Right lobe of liver (tissue), 6 donors: ENCODE measurements around the gene DAO. TPM values are rescaled to one million over a fixed set of nuclear protein-coding genes. Genes with fewer than 3 reads are reported as not detected.

ENCODE experiments used
- ATAC-seq, 4 donors: fragments of 200-7000 bp; cut with Tn5 transposase; one replicate each; pipeline ENCODE4 v1.9.1; 2020; ENCODE audit warnings: mild to moderate bottlenecking in 4 of 4, moderate library complexity in 4 of 4
- DNase-seq, 3 donors: peaks; one replicate each; pipeline ENCODE4 v3.0.0-alpha.2; 2020
- H3K27ac ChIP-seq, 3 donors: fragments of 200-600 bp; one replicate each; pipeline ENCODE4 v1.8.0; 2022
- H3K27me3 ChIP-seq, 2 donors: fragments of 200-600 bp; one replicate each; pipeline ENCODE4 v1.8.0; 2022
- H3K36me3 ChIP-seq, 4 donors: fragments of 200-600 bp; sonication (generic) in 1 of 4; one replicate each; pipeline versions ENCODE4 v1.5.1 to v1.8.0; 2017 to 2022; ENCODE audit warnings: control low read depth in 1 of 4
- H3K4me1 ChIP-seq, 4 donors: fragments of 200-600 bp; sonication (generic) in 1 of 4; one replicate each; pipeline versions ENCODE4 v1.5.1 to v1.8.0; 2017 to 2022; ENCODE audit warnings: control low read depth in 1 of 4
- H3K4me3 ChIP-seq, 3 donors: fragments of 200-600 bp; one replicate each; pipeline ENCODE4 v1.8.0; 2022
- H3K9me3 ChIP-seq, 4 donors: fragments of 200-600 bp; sonication (generic) in 1 of 4; one replicate each; pipeline versions ENCODE4 v1.5.1 to v1.8.0; 2017 to 2022; ENCODE audit warnings: control low read depth in 1 of 4
- POLR2A ChIP-seq: fragments of 450-650 bp; IDR thresholded peaks from one replicate; pipeline ENCODE4 v1.6.1; 2017; ENCODE audit warnings: antibody characterized with exemption, mild to moderate bottlenecking
- WGBS: methylation state at CpG from one replicate; pipeline ENCODE4 v1.1.6; 2018; ENCODE audit warnings: low coverage, low lambda C conversion rate; ENCODE audit not compliant: insufficient coverage; ENCODE audit errors: missing lambda C conversion rate; 5-methylcytosine and 5-hydroxymethylcytosine counted together
- intact Hi-C, 2 donors: fragments of 100-400 bp; cut with DNase I; formaldehyde crosslinking; loops; one replicate each; pipeline versions ENCODE4 v1.11.2 to v1.14.1; 2022
- total RNA-seq, 6 experiments: library from RNA; depleted of rRNA in 2 of 6; stranded (reverse); fragments of >200 nt in 2 of 6; fragmentation: NEBNext Ultra II Directional in 3 of 6; extraction: Animal tissue kit (Norgen Biotek cat#: 25700) in 3 of 6; gene quantifications; one replicate each; pipeline versions ENCODE4 v1.1.0 to v1.2.4, GENCODE V29; 2016 to 2023
- TF ChIP-seq, protein P1 (sequence below), 4 donors: fragments of 200-600 bp in 3 of 4; fragments of 450-650 bp in 1 of 4; IDR thresholded peaks; one replicate each; pipeline versions ENCODE4 v1.5.1 to v1.8.0; 2016 to 2022; ENCODE audit warnings: antibody characterized with exemption in 4 of 4, mild to moderate bottlenecking in 2 of 4
- donor health status: DM: no; HTN: yes; CAD: no.
- donor health status: DM: no; HTN: no; CAD: no.
- donor health status: DM: no; HTN: no; CAD: no.
- donor health status: DM: no; HTN: yes; CAD: no.
- donor health status: DM: no; HTN: yes; CAD: no.

DAO gene
- total RNA-seq, 6 experiments from 2014 or later: 26.7 to 70.2 (median 45.0) TPM

GRCh38 chr12:108833355-108833733, 46.5 kb upstream of the DAO start:
- peak overlapping the region in 2 of 3 donors; percentile 20 to 37 for H3K27ac ChIP-seq
- no peak for DNase-seq
- no peak overlapping the region for H3K4me3 ChIP-seq
- H3K9me3 ChIP-seq: no peaks in the 10 kb centered on the region
- no peaks in the 10 kb centered on the region for H3K27me3 ChIP-seq
- intact Hi-C loops: no loop called here
- TF ChIP-seq, protein P1, sequence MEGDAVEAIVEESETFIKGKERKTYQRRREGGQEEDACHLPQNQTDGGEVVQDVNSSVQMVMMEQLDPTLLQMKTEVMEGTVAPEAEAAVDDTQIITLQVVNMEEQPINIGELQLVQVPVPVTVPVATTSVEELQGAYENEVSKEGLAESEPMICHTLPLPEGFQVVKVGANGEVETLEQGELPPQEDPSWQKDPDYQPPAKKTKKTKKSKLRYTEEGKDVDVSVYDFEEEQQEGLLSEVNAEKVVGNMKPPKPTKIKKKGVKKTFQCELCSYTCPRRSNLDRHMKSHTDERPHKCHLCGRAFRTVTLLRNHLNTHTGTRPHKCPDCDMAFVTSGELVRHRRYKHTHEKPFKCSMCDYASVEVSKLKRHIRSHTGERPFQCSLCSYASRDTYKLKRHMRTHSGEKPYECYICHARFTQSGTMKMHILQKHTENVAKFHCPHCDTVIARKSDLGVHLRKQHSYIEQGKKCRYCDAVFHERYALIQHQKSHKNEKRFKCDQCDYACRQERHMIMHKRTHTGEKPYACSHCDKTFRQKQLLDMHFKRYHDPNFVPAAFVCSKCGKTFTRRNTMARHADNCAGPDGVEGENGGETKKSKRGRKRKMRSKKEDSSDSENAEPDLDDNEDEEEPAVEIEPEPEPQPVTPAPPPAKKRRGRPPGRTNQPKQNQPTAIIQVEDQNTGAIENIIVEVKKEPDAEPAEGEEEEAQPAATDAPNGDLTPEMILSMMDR (IDR thresholded peaks at IDR 0.05): no peak
- no peak for TF ChIP-seq POLR2A
- 40% methylated on average over 2 of the region's 9 CpGs for WGBS
- H3K36me3 ChIP-seq: peaks cover 0 to 32% (median 5%) of the 10 kb centered on the region in 4 donors
- peaks cover 0 to 16% (median 3%) of the 10 kb centered on the region in 4 donors for H3K4me1 ChIP-seq
- ATAC-seq: peak in 3 of 4 donors; percentile 9 to 19 (median 11)

GRCh38 chr12:108833757-108834472, 46.0 kb upstream of the DAO start:
- Histone ChIP-seq H3K27ac (peak overlapping the region; percentile 20 to 37 (median 33)), H3K36me3 (peaks cover 0 to 32% (median 5%) of the 10 kb centered on the region in 4 donors), H3K4me3 (no peak overlapping the region), H3K4me1 (peaks cover 0 to 17% (median 5%) of the 10 kb centered on the region in 4 donors), H3K27me3 (no peaks in the 10 kb centered on the region), H3K9me3 (no peaks in the 10 kb centered on the region)
- 56% methylated on average over 12 of the region's 12 CpGs for WGBS
- DNase-seq (peak; percentile 72 to 76 (median 76)), ATAC-seq (peak; percentile 62 to 74 (median 70))
- TF ChIP-seq, protein P1 (IDR thresholded peaks at IDR 0.05): no peak
- TF ChIP-seq POLR2A: no peak
- intact Hi-C loops: no loop called here

DNA sequence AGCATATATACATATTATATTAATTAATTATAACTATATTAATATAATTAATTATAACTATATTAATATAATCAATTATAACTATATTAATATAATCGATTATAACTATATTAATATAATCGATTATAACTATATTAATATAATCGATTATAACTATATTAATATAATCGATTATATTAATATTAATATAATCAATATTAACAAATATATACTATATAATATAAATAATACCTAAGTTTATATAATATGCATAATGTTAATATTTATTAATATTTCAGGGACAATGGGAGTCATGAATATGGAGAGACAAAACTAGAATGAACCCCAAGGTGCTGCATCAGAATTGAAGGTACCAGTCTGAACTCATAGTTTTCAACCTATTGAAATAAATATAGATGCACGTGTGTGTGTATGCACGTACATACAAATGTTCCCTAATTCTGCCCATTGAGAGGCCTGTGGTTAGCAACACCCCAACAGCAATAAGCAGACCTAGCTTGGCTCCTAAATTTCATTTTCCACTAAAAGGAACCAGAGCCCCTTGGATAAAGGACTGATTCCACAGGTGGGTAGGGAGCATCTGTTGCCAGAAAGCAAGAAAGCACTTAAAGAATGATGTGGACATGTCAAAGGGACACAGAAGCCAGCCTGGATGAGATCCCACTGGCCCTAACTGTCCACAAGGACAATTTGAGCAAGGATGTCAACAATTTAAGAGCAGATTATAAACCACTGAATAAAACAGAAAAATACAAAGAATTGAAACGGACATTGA, 43.8 kb upstream of the DAO start:
- no peaks in the 10 kb centered on the region for H3K9me3 ChIP-seq
- WGBS: 63% methylated on average over 7 of the region's 7 CpGs
- intact Hi-C loops: no loop called here
- ATAC-seq: no peak
- no peak overlapping the region for H3K27ac ChIP-seq
- H3K36me3 ChIP-seq: peaks cover 0 to 16% (median under 1%) of the 10 kb centered on the region in 4 donors
- H3K4me1 ChIP-seq: peaks cover 0 to 32% (median 11%) of the 10 kb centered on the region in 4 donors
- H3K4me3 ChIP-seq: no peak overlapping the region
- TF ChIP-seq, protein P1 (IDR thresholded peaks at IDR 0.05): no peak
- no peak for TF ChIP-seq POLR2A
- DNase-seq: no peak
- no peaks in the 10 kb centered on the region for H3K27me3 ChIP-seq

DNA sequence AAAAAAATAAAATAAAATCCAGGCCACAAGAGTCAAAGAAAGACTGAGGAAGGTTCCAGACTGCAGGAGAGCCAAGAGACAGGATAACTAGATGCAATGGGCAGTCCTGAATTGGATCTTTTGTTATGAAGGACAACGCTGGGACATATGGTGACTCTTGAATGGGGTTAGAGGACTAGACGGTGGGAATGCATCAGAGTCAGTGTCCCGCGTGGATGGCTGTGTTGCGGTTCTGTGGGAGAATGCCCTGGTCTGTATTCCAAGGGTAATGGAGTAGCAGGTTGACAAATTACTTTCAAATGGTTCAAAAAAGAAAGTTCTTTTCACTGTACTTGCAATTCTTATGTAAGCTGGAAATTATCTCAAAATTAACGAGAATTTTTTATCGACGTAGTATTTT, 42.7 kb upstream of the DAO start:
- H3K4me1 ChIP-seq: peaks cover 0 to 32% (median 11%) of the 10 kb centered on the region in 4 donors
- no peak for DNase-seq
- 81% methylated on average over 8 of the region's 8 CpGs for WGBS

More for the DNA sequence above, 42.7 kb upstream of the DAO start:
- no peak for TF ChIP-seq POLR2A
- TF ChIP-seq, protein P1 (IDR thresholded peaks at IDR 0.05): no peak
- Histone ChIP-seq H3K36me3 (peaks cover 0 to 8% (median under 1%) of the 10 kb centered on the region in 4 donors), H3K4me3 (no peak overlapping the region), H3K27me3 (no peaks in the 10 kb centered on the region), H3K9me3 (no peaks in the 10 kb centered on the region), H3K27ac (peak overlapping the region in 1 of 3 donors; percentile 81)
- intact Hi-C loops: no loop called here
- ATAC-seq: no peak
